IMR-90 (cell line): ENCODE measurements around the gene PLXNB3. TPM values are rescaled to one million over a fixed set of nuclear protein-coding genes. Genes with fewer than 3 reads are reported as not detected.

Source experiments
- ATAC-seq: fragments of 200-7000 bp; cut with Tn5 transposase; 2 replicates; pipeline ENCODE4 v1.9.1; 2020; ENCODE audit warnings: low read depth, mild to moderate bottlenecking, moderate library complexity
- BruUV-seq: library from RNA; stranded (reverse); fragments of 400-500 nt; replicated peaks from 2 replicates; lab custom pipeline; 2021; lab: Mats Ljungman, UMichigan
- CTCF ChIA-PET: fragments of 300-600 bp; formaldehyde crosslinking; extraction: SDS; loops from one replicate; lab custom pipeline; 2021; ENCODE audit warnings: antibody characterized with exemption; lab: Yijun Ruan, JAX
- POLR2A ChIA-PET: fragments of 300-600 bp; sonication (Branson Sonifier 250); formaldehyde crosslinking; loops from one replicate; lab custom pipeline; 2022; ENCODE audit warnings: antibody characterized with exemption; ENCODE audit not compliant: unreplicated experiment; lab: Charles Lee
- DNase-seq: peaks from one replicate; pipeline ENCODE4 v3.0.0; 2013
- H2AFZ ChIP-seq: replicated peaks from 2 replicates; pipeline ENCODE3; 2013; ENCODE audit warnings: low read length, mild to moderate bottlenecking; ENCODE audit not compliant: poor library complexity
- H2AK5ac ChIP-seq: 2 replicates; pipeline ENCODE4 v1.6.1; 2013; ENCODE audit warnings: low read depth, low read length, inconsistent platforms
- H2AK9ac ChIP-seq: replicated peaks from 2 replicates; pipeline ENCODE3; 2013; ENCODE audit warnings: mild to moderate bottlenecking, low read depth, low read length, moderate library complexity; ENCODE audit not compliant: poor library complexity
- H2BK120ac ChIP-seq: 2 replicates; pipeline ENCODE4 v1.6.1; 2013; ENCODE audit warnings: low read depth, low read length, inconsistent platforms
- H2BK15ac ChIP-seq: 3 replicates; pipeline ENCODE4 v1.6.1; 2013; ENCODE audit warnings: low read depth, low read length, inconsistent platforms
- H2BK20ac ChIP-seq: 2 replicates; pipeline ENCODE4 v1.6.1; 2013; ENCODE audit warnings: low read depth, mild to moderate bottlenecking, inconsistent platforms, low read length, moderate library complexity
- H2BK5ac ChIP-seq: 2 replicates; pipeline ENCODE4 v1.6.1; 2013; ENCODE audit warnings: mild to moderate bottlenecking, low read depth, low read length, inconsistent platforms; ENCODE audit not compliant: poor library complexity, severe bottlenecking
- H3K14ac ChIP-seq: replicated peaks from 2 replicates; pipeline ENCODE4 v1.6.1; 2013; ENCODE audit warnings: low read depth, low read length, inconsistent platforms
- H3K18ac ChIP-seq: 2 replicates; pipeline ENCODE4 v1.6.1; 2013; ENCODE audit warnings: low read depth, low read length, control low read depth
- H3K23ac ChIP-seq: 2 replicates; pipeline ENCODE4 v1.6.1; 2013; ENCODE audit warnings: low read depth, low read length, inconsistent platforms
- H3K27ac ChIP-seq: 2 replicates; pipeline ENCODE4 v1.5.1; 2013; ENCODE audit warnings: mild to moderate bottlenecking, control low read depth, low read length; ENCODE audit not compliant: insufficient read depth
- H3K27me3 ChIP-seq: 2 replicates; pipeline ENCODE4 v1.6.1; 2013; ENCODE audit warnings: low read length; ENCODE audit not compliant: control insufficient read depth, insufficient read depth
- H3K36me3 ChIP-seq: 2 replicates; pipeline ENCODE4 v1.6.1; 2013; ENCODE audit warnings: low read length, mixed read lengths; ENCODE audit not compliant: control insufficient read depth, insufficient read depth
- H3K4ac ChIP-seq: 2 replicates; pipeline ENCODE4 v1.6.1; 2013; ENCODE audit warnings: low read depth, low read length, inconsistent platforms
- H3K4me1 ChIP-seq: 2 replicates; pipeline ENCODE4 v1.6.1; 2013; ENCODE audit warnings: low read length, mixed read lengths; ENCODE audit not compliant: control insufficient read depth, insufficient read depth
- H3K4me2 ChIP-seq: 2 replicates; pipeline ENCODE4 v1.6.1; 2013; ENCODE audit warnings: low read depth, mild to moderate bottlenecking, control low read depth, low read length, moderate library complexity
- H3K4me3 ChIP-seq: 2 replicates; pipeline ENCODE4 v1.5.1; 2013; ENCODE audit warnings: low read depth, mild to moderate bottlenecking, control low read depth, low read length, moderate library complexity; ENCODE audit not compliant: insufficient read depth
- H3K56ac ChIP-seq: 2 replicates; pipeline ENCODE4 v1.6.1; 2013; ENCODE audit warnings: low read length, inconsistent platforms; ENCODE audit not compliant: insufficient read depth; ENCODE audit errors: extremely low read depth
- H3K79me1 ChIP-seq, 2 experiments: 2 replicates each; pipeline ENCODE4 v1.6.1; 2013; ENCODE audit warnings: low read length in 2 of 2, inconsistent platforms in 1 of 2, low read depth in 1 of 2
- H3K9ac ChIP-seq: 2 replicates; pipeline ENCODE4 v1.6.1; 2013; ENCODE audit warnings: low read depth, low read length, control low read depth
- H3K9me1 ChIP-seq: 2 replicates; pipeline ENCODE4 v1.6.1; 2013; ENCODE audit warnings: low read length, inconsistent platforms; ENCODE audit not compliant: insufficient read depth
- H3K9me3 ChIP-seq: 2 replicates; pipeline ENCODE4 v1.6.1; 2013; ENCODE audit warnings: low read length; ENCODE audit not compliant: control insufficient read depth, insufficient read depth
- H4K20me1 ChIP-seq: 2 replicates; pipeline ENCODE4 v1.6.1; 2013; ENCODE audit warnings: low read length, inconsistent platforms; ENCODE audit not compliant: insufficient read depth
- H4K5ac ChIP-seq: 2 replicates; pipeline ENCODE4 v1.6.1; 2013; ENCODE audit warnings: mild to moderate bottlenecking, low read depth, low read length, control low read depth
- H4K8ac ChIP-seq, 2 experiments: 2 replicates each; pipeline ENCODE4 v1.6.1; 2013; ENCODE audit warnings: low read depth in 2 of 2, low read length in 2 of 2, control low read depth in 1 of 2, inconsistent platforms in 1 of 2
- H4K91ac ChIP-seq: 2 replicates; pipeline ENCODE4 v1.6.1; 2013; ENCODE audit warnings: low read depth, low read length, inconsistent platforms; ENCODE audit not compliant: insufficient read depth
- CEBPB ChIP-seq: IDR thresholded peaks from 2 replicates; pipeline ENCODE4 v1.6.1; 2012; ENCODE audit warnings: low read depth, low read length, improper control_type of control experiment
- FOS ChIP-seq: fragments of 150-350 bp; IDR thresholded peaks from 2 replicates; pipeline ENCODE4 v1.6.1; 2016; ENCODE audit warnings: low read depth, low read length
- MAFK ChIP-seq: IDR thresholded peaks from 2 replicates; pipeline ENCODE4 v1.6.1; 2012; ENCODE audit warnings: low read depth, low read length, improper control_type of control experiment
- MXI1 ChIP-seq: IDR thresholded peaks from 2 replicates; pipeline ENCODE4 v1.6.1; 2012; ENCODE audit warnings: low read depth, mild to moderate bottlenecking, low read length, moderate library complexity, borderline replicate concordance
- POLR2A ChIP-seq: IDR thresholded peaks from 2 replicates; pipeline ENCODE4 v1.6.1; 2012; ENCODE audit warnings: mild to moderate bottlenecking, low read depth, low read length
- RCOR1 ChIP-seq: IDR thresholded peaks from 2 replicates; pipeline ENCODE4 v1.6.1; 2012; ENCODE audit warnings: mild to moderate bottlenecking, low read length, improper control_type of control experiment; ENCODE audit not compliant: insufficient replicate concordance
- RFX5 ChIP-seq: IDR thresholded peaks from 2 replicates; pipeline ENCODE4 v1.8.0; 2012; ENCODE audit warnings: low read depth, mild to moderate bottlenecking, low read length, moderate library complexity
- WGBS, 2 experiments: methylation state at CpG; one replicate each; pipeline versions ENCODE4 v1.1.5 to v1.1.7; 2013; ENCODE audit warnings: missing lambda C conversion rate in 2 of 2; ENCODE audit not compliant: insufficient read length in 1 of 2; ENCODE audit errors: extremely low coverage in 2 of 2; 5-methylcytosine and 5-hydroxymethylcytosine counted together
- dilution Hi-C: fragments of 300-500 bp; cut with HindIII; formaldehyde crosslinking; loops from one replicate; pipeline ENCODE4 v1.14.3; 2018; ENCODE audit warnings: low sequenced_read_pairs; ENCODE audit not compliant: unreplicated experiment
- in situ Hi-C: fragments of 300-500 bp; cut with MboI; formaldehyde crosslinking; loops from 3 replicates; pipeline ENCODE4 v1.14.3; 2019; ENCODE audit warnings: low sequenced_read_pairs, inconsistent platforms, mixed read lengths
- intact Hi-C: fragments of 100-400 bp; cut with micrococcal nuclease; formaldehyde crosslinking; loops from 2 replicates; pipeline ENCODE4 v1.10.0; 2022
- polyA plus RNA-seq, 3 experiments: library from polyadenylated mRNA; depleted of rRNA; stranded (reverse); fragments of >200 nt; gene quantifications; 2 replicates each; pipeline ENCODE4 v1.2.3, GENCODE V29; 2012; ENCODE audit warnings: low replicate concordance in 1 of 3
- total RNA-seq: library from RNA; depleted of rRNA; stranded (reverse); fragments of >200 nt; gene quantifications from 2 replicates; pipeline ENCODE4 v1.2.3, GENCODE V29; 2012

PLXNB3 gene
- total and polyA plus RNA-seq, 2 of the 4 experiments (the other 2 are of a cell fraction) = 0.36 to 22.3 TPM

DNA sequence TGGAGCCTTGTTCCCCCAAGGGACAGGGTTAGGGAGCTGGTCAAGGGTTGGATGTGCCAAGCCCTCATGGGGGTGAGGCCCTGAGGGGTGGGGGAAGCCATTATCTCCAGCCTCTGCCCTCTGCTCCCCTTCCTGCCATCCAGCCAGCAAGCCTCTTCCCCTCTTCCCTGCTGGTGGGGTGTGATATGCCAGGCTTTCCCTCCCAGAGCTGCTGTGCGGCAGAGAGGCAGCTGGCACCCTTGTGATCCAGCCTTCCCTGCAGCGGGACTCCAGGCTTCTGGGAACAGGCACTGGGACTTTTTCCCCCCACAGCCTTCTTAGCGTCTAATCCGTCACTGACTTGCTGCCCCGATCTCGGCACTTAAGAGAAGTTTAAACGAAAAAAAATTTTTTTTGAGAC lies 36.7 kb downstream of the PLXNB3 start:
- dilution Hi-C loops (no loop called here), intact Hi-C loops (no loop called here), in situ Hi-C loops (no loop called here)
- Histone ChIP-seq H3K79me1 (peaks cover 0 to 8% of the 10 kb centered on the region in 2 experiments; a peak in 2 of 4 replicates), H2AFZ (no peak overlapping the region), H3K36me3 (peaks cover 18% of the 10 kb centered on the region), H3K9ac (no peak overlapping the region), H4K91ac (no peak overlapping the region), H4K5ac (no peak overlapping the region), H3K18ac (no peak overlapping the region), H3K56ac (no peak overlapping the region), H3K9me1 (no peaks in the 10 kb centered on the region), H3K4ac (no peak overlapping the region), H2AK5ac (no peak overlapping the region), H3K27me3 (no peaks in the 10 kb centered on the region), H3K4me2 (no peak overlapping the region), H3K9me3 (peaks cover 2% of the 10 kb centered on the region; the same call in 1 of the 2 replicates), H2BK20ac (no peak overlapping the region), H2BK120ac (no peak overlapping the region), H3K14ac (no peak overlapping the region), H3K23ac (no peak overlapping the region), H4K20me1 (no peaks in the 10 kb centered on the region), H3K4me3 (no peak overlapping the region), H2AK9ac (no peak overlapping the region), H2BK5ac (no peak overlapping the region), H3K4me1 (no peaks in the 10 kb centered on the region; the same call in 1 of the 2 replicates), H4K8ac (no peak overlapping the region), H2BK15ac (no peak overlapping the region), H3K27ac (no peak overlapping the region)
- TF ChIP-seq RFX5 (no peak), CEBPB (no peak), MXI1 (no peak), FOS (no peak), MAFK (no peak), RCOR1 (no peak), POLR2A (no peak)
- BruUV-seq = no TSS peak
- ChIA-PET CTCF (no interaction called here), POLR2A (interaction anchor here (0.6 kb wide), 1 partner anchor 44 kb away, joined by 3 read pairs; no protein-coding TSS in a partner anchor)
- 75% methylated on average over 2 of the region's 7 CpGs; no CpG with 5 or more reads in 1 of the 2 experiments for WGBS, 2 experiments
- DNase-seq (no peak), ATAC-seq (no peak)
